GM18498 (cell line): ENCODE results near the gene LY6G5C.
A peak's percentile ranks its signal among the peaks of the same experiment; 100 is the strongest.

Experiments used
- ATAC-seq: cut with Tn5 transposase; IDR thresholded peaks from one replicate; pipeline ENCODE4 v1.9.1; 2021; ENCODE audit warnings: mild to moderate bottlenecking, moderate library complexity; ENCODE audit not compliant: unreplicated experiment

Gene LY6G5C

DNA sequence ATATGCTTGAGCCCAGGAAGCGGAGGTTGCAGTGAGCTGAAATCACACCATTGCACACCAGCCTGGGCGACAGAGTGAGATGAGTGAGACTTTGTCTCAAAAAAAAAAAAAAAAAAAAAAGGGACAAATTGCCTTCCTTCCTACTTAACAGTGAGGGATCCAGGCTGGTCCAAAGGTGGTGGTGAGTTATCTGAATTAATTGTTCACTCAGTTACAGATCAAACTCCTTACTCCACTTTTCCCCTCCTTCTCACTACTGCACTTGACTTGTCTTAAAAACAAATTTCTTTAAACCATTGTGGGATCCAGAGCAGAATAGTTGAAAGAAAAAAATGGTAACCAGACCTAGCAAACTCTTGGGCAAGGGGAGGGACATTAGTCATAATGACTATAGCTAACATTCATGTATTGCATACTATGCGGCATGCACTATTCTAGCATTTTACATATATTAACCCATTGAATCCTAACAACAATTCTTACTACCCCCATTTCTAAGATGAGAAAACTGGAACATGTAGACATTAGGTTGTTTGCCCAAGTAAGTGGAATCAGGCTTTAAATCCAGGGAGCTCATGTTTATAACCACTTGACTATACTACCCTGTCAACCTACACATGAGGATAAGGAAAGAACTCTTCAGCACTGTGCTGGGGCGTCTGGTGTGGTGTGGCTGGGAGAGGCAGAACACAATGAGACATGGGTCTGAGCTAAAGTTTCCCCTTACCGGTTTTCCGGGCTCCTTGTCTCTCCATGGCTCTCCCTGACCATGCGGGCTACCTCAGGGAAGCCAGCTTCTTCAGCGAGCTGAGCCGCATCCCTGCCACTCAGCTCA lies 17.5 kb downstream of the LY6G5C start:
- ATAC-seq, result no peak

DNA sequence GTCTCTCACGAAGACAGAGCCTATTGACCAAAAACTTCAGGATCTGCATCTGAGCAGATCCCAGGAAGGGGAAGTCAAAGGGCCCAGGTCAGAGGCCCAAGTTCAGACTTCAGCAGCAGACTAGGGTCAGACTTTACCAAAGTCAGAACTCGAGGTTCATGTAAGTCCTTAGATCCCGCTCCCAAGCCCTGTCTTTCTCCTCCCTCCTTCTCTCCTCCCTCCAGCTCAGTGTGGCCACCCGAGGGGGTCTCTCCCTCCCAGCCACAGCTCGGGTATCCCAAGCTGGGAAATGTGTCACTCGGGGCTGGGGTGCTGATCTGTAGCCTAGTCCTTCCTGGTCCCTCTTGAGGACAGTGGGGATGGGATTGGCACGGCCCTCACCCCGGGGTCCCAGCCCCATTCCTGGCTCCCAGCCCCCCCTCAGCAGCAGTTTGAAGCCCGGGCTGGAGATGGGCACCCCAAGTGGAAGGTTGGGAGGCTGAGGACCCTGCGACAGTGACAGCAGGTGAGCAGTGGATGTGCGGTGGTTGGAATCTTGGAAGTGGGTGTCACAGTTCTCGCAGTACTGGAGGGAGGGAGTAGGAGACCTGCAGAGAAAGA lies 18.6 kb downstream of the LY6G5C start:
- no peak for ATAC-seq

DNA sequence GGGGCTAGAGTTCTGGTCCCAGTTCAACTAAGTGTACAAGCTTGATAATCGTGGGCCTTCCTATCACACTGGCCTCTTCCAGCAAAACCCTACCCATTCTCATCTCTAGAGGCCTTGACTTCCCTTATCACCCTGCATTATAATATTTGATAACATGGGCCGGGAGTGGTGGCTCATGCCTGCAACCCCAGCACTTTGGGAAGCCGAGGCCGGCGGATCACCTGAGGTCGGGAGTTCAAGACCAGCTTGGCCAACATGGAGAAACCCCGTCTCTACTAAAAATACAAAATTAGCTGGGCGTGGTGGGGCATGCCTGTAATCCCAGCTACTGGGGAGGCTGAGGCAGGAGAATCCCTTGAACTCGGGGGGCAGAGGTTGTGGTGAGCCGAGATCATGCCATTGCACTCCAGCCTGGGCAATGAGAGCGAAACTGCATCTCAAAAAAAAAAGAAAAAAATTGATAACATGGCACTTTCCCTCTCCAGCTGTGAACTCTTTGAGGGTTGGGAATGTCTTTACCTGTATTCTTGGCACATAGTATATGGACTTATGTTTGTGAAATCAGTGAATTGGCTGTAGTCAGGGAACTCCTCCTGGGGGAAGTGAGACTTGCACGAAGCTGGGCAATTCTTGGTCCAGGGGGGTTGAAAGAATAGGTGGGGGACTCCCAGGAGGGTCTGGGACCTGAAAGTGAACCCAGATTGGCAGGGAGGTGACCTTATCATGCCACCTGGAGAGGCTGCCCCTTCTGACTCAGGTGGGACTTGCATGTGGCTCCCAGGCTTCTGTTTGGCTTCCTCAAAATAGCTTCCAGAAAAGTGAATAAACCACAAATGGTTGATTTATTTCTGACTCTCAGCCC lies 19.4 kb downstream of the LY6G5C start:
- no peak for ATAC-seq

DNA sequence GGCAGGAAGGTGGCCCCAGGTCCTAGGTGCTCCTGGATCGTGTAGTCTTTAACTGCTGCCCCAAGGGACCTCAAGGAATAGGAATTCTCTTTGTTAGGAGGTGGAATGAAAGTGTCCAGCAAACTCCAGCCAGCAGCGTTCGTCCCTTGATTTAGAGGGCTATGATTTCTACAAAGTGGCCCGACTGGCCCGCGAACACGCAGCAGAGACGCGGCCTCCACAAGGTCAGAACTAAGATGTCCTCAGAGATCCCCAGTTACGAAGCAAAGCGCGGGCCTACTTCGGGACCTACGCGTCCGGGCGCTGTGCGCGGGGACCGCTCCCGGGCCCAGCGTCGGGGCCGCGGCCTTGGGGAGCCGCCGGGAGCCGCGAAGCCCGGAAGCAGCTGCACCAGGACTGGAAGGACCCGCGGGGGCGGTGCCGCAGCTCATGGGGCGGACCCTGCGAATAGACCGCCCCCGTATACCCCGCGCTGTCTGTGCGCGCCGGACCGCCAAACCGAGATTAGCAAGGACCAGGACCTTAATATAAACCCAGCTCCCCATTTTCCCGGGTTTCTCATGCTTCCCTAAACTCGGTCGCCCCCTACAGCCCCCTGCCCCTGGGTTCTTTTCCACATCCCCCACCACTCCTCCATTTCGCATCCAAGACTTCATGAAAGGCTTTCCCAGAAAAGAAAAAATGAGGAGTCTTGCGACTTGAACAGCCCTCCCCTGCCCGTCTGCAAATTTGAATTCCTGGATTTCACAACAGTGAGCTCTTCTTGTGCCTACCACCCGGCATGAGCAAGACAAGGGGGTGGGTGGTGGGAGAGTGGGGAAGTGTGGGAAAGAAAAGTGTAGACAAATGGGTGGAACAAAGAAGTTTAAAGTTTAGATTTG lies 20.2 kb downstream of the LY6G5C start, which contains the start of gene C6orf47:
Gene C6orf47 (minus strand): TSS at position 398 of the 881 bp plus-strand sequence. CDS start 831 bp downstream, outside the sequence.
- ATAC-seq, result peak; percentile 56

DNA sequence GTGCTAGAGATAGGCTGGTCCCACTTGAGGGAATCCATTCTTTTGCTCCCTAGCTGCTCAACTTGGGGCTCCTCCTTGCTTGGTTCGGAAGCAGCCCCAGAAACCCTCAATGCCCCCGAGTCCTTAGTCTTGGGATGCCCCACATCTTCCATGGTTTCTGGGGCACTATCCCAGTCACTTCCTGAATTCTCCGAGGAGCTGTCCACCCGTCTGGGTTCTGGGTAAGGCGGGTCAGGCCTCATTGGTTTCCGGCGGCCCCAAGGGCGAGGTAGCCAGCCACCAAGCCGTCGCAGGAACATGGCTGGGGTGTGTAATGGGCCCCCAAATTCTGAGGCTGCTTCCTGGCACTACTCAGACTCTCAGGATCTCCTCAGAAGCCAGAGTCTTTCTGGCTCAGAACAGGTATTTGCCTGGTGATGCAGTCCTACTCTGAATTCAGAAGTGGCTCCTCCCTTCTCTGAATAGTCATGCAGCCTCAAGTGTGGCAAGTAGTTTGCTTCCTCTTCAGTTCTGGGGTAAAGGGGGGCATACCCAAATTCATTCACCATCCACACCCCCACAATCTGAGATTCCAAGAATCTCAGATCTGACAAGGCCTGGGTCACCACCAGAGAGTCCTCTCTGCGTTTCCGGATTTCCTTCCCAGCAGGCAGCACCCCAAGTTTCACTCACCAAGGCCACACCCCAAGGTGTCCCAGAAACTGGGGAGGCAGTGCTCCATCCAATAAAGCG lies 21.1 kb downstream of the LY6G5C start:
- no peak for ATAC-seq

DNA sequence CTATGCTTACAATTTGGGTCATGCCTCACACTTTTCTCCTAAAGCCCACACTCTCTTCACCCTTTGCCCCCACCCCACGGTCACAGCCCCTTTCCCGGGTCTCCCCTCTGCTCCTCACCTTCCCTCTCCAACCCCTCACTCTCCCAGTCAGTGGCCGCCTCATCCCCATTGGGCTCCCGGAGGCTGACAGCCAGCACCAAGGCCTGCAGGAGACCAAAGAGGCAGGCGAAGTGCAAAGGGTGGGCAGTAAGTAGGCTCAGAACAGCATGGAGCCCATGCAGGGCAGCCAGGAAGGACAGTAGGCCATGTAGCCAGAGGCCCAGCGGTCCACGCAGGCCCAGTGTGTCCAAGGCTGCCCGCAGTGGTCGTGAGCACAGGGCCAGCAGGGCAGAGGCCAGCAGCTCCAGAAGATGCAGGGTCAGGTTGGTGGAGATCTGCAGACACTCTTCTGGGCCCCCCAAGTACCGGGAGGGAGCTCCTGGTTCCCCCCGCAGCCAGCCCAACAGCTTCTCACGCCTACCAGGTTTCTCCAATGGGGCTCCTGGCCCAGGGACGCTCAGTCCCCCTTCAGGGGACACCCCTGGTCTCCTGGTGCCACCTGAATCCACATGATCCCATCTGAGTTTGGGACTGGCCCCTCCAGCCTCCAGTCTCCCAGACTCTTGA lies 21.8 kb downstream of the LY6G5C start:
- ATAC-seq, result no peak

DNA sequence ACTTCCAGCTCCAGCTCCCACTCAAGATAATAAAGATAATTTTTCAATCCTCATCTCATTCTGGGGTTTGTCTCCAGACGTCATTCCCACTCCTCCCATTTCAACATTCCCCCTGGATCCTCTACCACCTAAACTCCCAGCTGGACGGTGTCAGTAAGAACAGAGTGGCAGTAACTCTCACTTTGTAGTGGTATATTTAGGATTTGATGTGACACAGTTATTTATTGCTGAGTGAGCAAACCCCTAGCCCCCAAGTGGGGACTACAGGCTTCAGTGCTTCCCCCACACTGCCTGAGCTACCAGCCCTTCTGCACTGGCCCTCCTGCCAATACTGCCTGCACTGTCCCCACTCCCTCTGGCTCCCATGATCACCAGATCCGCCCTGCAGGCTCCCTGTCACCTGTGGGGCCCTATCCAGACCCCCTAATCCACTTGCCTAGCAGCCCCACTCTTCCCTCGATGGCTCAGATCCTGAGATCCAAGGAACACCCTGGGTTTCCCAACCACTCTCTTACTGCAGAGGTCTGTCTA lies 22.6 kb downstream of the LY6G5C start:
- ATAC-seq, result no peak

DNA sequence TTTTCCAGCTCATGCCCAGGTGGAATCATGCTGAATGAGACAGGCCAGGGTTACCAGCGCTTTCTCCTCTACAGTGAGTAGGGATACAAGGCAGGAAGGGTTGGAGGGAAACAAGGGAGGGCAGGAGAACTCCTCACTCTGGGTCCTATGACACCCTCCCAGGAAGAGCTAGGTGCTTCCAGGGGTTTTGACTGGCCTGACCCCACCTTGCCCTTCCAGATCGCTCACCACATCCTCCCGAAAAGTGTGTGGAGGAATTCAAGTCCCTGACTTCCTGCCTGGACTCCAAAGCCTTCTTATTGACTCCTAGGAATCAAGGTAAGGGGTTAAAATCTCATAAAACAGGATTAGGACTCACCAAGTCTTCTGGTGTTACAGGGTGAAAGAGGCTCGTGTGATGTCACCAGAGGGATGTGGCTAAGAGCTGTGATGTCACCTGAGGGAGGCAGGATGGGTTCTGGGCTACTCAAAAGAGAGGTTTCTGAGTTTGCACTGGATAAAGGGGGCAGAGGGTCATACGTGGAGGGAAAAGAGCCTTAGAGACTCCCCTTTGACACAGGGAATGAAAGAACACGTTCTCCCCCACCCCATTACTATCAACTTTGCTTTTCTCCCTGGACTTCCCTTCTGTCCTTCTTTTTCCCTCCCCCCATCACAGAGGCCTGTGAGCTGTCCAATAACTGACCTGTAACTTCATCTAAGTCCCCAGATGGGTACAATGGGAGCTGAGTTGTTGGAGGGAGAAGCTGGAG lies 23.3 kb downstream of the LY6G5C start:
- no peak for ATAC-seq

DNA sequence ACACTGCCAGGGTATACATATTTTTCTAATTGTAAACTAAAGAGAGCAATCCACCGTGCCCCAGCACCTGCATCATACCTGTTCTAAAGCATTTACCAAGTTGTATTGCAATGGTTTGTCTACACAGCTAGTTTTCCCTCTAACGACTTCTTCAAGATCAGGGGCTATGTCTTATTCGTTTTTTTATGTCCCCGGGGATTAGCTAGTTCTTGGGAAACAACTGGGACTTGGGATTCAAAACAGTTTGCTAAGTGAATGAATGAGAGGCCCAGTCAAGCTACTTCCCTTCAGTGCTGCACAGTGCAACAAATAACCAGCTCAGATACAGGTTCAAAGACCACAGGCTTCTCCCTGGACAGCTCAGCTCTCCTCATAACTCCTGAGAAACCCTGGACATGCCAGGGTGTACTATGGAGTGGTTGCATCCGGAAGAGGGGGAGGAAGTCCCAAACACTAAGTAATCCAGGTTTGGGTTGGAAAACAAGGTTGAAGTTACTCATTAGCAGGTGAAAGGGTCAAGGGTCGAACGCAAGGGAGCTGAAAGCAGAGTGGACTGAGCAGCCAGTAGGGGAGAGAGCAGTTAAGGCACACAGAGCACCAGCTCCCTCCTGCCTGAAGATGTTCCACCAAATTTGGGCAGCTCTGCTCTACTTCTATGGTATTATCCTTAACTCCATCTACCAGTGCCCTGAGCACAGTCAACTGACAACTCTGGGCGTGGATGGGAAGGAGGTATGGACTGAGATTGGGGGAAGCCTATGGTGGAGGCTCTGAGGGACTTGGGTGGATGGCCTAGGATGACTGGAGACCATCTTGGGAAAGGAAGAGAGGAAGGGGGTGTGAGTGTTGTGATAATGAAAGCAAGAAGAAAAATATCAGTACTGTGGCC lies 25.3 kb downstream of the LY6G5C start, which contains the start of gene APOM:
Gene APOM (plus strand): TSS at position 546 of the 889 bp plus-strand sequence. CDS start 73 bp downstream, at position 619.
- ATAC-seq, result no peak

DNA sequence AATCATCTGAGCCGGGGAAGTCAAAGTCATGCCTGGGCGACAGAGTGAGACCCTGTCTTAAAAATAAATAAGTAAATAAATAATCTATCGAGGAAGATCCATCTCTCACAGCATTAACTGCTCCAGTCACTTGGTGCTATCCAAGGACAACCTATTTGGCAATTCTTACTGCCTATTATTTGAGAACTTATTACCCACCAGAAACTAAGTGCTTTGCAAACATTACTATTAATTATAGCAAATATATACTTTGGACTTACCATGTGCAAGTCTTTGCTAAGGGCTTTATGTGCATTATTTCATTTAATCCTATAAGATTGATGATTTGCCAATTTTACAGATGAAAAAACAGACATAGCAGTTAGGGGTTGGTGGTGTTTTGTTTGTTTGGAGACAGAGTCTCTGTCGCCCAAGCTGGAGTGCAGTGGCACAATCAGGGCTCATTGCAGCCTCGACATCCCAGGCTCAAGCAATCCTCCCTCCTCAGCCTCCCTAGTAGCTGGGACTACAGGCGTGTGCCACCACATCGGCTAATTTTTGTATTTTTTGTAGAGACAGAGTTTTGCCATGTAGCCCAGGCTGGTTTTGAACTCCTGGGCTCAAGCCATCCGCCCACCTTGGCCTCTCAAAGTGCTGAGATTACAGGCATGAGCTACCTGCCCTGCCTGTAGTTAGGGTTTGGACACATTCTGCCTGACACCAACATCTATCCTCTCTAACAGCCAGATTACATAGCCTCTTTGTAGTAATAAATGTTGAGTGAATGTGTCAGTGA lies 26.1 kb downstream of the LY6G5C start:
- ATAC-seq, result no peak

DNA sequence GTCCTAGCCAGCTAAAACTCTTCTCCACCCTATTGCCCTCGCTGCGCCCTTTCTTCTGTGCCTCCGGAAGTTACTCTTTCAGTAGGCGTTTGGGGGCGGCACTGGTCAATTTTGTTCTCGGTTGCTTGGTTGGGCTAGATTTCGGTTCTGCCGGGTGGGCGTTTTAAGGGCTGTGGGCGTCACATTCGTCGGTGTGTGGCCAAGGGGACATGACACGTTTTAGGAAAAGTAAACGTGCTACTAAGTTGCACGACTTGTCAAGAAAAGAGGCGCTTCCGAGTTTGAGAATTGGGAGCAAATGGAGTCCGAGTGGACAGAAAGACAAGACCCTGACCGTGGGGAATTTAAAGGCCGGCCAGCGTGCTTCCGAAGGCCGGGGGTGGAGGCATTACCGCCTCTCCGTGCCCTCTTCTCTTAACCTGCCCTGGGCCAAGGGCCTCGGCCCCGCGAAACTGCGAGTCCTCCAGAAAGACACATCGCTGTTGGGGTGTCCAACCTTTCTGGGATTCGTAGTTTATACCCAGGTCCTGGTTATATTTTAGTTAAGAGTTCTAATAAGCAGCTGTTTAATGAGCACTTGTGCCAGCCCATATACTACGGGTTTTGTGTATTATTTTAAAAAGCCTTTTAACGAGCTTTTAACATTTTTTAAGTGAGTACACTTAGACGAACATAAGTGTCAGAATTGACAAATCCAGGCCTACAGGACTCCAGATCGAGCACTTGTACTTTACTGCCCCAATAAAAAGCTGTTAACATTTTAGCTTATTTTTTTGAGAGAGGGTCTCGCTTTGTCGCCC lies 27.7 kb downstream of the LY6G5C start:
- ATAC-seq, result peak; percentile 60

DNA sequence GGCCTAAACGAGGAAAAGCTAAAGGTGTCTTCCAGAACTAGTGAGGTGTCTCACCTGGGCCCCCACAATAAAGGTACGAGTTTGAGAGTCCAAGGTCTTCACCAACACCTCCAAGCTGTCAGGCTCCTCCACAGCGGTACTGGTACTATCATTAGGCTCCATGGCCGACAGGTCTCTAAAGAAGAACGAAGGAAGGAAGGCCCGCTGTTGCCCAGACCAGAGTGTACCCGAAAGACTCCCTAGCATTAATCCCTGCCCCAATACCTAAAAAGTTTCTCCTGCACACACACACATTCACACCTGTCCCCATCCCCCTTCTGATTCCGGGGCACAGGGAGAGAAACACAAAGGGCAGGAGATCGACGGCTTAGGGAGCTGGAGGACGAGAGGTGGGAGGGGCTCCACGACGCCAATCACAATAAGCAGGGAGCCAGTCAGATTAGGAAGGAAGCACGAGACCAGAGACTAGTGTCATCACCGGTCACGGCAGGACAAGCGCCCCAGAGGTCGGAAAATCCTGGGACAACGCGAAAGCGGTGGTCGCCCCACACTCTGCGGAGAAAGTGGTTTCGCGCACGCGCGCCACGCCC lies 29.2 kb downstream of the LY6G5C start:
- peak; percentile 28 for ATAC-seq

DNA sequence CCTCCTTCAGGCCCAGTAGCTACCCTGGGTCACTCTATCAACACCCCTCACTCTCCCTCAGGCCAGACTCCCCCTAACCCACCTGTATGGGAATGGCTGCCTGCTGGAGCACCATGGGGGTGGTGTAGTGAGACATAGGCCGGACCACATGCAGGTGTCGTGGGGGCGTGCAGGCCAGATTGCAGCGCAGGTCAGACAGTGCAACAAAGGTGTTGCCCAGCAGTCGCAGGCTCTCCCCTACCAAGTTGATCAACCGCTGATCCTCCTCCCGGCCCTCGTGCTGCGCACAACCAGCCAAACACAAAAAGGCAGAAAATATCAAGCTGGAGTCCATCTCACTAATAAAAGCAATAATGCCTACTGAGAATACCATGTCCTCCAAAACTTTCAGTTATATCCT lies 35.5 kb downstream of the LY6G5C start:
- no peak for ATAC-seq

DNA sequence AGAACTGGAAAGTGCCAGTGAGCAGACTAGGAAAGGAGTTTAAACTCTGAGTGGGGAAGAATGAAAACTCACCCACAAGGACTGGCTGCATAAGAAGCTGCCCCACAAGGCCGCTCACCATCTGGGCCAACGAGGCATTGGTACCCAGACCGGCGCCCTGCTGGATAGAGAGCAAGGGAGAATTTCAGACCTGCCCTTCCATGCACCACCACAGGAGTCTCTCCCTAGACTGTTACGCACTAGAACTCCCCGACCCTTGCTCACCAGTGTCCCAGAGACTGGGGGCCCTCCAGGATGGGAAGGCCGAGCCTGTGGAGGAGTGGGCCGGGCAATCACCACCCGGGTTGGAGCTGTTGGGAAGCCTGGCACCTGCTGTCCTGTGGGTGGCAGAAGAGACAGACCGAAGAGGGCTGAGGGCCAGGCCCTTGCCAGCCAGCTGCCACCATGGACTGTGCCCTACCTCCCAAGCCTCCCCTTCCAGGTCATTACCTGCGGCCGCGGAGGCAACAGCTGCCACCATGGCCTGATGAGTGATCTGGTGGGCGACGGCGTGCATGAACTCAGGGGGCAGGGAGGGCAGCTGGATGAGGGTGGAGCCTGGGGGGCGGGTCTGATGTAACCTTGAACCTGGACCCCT lies 36.9 kb downstream of the LY6G5C start:
- no peak for ATAC-seq
